Left renal cortex interstitium (tissue), 4 donors: ENCODE data around the gene MAN2A1. TPM values are rescaled to one million over a fixed set of nuclear protein-coding genes. Genes with fewer than 3 reads are reported as not detected.

Experiments
- DNase-seq, 4 donors: peaks; one replicate each; pipeline ENCODE4 v3.0.0-alpha.2; 2013; ENCODE audit warnings: low read depth in 4 of 4, low spot score in 2 of 4, missing footprints in 1 of 4
- polyA plus RNA-seq, 4 donors: library from polyadenylated mRNA; unstranded; fragments of 120-200 nt; gene quantifications; one replicate each; pipeline ENCODE4 v1.2.1, GENCODE V29; 2013; ENCODE audit not compliant: insufficient read length in 4 of 4

MAN2A1 gene
- polyA plus RNA-seq, 4 donors: 61.1 to 78.3 (median 69.0) TPM

DNA sequence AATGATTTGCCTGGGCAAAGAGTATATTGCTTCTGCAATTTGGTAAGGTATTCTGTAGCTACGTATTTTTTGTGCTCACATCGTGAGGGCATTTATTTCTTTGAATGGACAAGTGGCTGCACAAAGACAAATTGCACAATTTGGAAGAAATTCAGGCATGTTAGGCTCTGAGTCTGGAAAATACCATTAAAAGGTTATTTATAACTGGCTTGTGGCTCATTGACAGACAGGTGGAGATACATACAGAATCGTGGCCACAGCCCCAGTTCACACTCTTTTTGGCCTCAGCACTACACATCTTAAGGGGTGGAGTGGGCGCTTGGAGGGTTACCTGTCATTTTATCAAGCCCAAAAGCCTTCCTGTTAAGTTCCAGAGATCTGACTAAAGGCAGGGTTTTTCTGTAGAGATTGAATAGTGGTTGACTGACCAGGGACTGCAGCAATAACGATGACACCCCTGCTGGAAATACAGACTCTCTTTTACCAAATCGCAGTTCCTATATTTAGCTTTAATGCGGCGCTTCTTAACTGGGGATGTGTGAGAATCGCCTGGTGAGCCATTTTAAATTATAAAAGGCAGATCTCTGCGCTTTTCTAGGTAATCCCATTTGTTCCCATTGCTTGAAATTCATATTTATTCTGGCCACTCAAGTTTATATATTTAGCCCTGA lies 14.7 kb downstream of the MAN2A1 start:
- DNase-seq: no peak

DNA sequence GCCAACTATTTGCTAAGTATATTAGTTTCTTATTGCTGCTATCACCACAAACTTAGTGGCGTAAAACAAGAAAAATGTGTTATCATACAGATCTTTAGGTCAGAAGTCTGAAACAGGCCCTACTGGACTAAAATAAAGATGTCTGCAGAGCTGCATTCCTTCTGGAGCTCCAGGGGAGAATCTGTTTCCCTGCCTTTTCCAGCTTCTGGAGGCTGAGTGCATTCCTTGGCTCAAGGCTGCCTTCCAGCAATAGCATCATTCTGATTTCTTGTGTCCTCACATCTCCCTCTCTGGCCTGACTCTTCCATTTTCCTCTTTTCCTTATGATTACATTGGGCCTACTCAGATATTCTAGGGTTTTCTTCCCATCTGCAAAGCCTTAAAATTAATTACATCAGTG lies 15.9 kb downstream of the MAN2A1 start:
- no peak for DNase-seq

DNA sequence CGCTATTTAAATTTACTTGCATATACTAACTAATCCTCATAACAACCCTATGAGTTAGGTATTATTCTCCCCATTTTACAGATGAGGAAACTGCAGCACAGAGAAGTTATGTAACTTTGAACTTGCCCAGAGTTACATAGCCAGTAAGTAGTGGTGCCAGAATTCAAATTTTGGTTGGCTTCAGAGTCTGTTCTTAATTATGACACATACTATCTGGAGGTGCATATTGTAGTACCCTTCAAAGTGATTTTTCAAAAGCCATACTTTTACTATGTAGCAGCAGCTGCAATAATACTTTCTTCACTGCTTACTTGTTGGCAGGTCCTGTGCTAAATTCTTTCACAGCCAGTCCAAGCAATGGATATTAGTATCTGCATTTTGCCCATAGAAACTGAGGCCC lies 16.4 kb downstream of the MAN2A1 start:
- DNase-seq: no peak

DNA sequence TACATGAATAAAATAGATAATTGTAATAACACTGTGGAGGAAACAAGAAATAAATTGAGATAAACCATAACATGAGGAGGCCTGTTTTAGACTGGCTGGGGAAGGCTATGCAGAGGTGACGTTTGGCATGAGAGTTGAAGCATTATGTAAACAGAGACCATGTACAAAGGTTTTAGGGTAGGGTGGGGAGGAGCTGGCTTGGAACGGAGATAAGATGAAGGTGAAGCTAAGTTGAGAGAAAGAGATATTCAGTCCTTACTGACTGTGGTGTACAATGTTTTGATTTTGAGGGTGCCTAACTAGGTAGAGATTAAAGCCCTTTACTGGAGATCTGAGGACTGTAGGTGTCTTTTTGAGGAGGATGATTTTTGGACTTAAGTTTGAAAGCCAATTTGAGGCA lies 17.8 kb downstream of the MAN2A1 start:
- DNase-seq: no peak

DNA sequence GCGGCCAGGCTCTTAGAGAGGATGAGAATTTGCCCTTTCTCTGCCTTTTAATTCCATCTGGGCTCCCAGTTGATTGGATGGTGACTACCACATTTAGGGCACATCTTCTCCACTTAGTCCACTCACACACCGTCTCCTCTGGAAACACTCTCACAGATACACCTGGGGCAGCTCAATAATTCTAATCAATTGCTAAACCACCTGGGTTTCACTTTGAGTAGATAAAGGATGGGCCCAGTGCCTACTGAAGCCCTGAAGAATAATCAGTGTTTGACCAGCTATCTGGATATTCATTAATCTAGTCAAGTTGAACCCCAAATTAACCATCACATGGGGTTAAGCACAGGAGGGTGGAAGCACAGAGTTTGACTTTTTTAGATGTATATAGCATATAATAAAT lies 19.1 kb downstream of the MAN2A1 start:
- DNase-seq: no peak

DNA sequence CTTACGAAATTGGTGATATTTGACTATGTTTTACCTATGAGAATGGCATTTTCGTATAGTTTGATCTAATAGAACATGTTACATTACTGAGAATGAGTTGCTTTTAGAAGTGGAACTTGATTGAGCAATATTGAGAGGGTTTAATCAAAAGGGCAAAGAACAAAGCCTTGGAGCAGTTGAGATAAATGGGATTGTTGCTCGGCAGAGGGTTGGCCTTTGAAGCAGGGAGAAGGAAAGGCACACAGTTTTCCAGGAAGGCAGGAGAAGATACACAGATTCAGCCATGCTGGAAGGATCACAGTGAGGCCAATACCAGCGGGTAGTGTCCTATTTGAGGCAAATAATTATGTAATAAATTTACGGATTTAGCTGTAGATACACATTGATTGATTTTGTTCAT lies 19.5 kb downstream of the MAN2A1 start:
- no peak for DNase-seq

DNA sequence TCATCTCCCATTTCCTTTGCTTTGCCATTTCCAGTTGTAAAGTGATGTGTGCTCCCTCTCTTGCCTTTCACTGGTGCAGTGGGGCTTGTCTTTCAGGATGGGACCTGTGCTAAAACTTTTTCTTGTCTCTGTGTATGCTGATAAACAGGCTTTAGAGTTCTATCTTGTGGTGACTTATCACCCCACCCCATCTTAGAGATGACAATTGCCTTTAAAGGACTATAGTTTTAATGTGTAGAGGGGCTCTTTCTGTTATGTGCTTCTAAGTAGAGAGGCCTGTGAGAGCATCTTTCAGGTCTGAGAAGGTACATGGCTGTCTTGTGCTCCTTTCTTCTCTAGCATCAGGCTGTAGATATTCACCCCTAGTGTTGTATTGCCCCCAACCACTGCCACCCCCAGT lies 21.9 kb downstream of the MAN2A1 start:
- no peak for DNase-seq

DNA sequence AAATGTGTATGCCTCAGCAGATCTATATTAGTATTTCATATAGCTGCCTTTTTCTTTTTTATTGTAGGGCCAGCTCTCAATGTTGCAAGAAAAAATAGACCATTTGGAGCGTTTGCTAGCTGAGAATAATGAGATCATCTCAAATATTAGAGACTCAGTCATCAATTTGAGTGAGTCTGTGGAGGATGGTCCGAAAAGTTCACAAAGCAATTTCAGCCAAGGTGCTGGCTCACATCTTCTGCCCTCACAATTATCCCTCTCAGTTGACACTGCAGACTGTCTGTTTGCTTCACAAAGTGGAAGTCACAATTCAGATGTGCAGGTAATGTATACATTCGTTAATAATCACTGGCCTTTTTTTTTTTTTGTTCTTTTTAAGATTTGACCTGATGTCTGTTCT lies 23.7 kb downstream of the MAN2A1 start:
- DNase-seq: no peak

DNA sequence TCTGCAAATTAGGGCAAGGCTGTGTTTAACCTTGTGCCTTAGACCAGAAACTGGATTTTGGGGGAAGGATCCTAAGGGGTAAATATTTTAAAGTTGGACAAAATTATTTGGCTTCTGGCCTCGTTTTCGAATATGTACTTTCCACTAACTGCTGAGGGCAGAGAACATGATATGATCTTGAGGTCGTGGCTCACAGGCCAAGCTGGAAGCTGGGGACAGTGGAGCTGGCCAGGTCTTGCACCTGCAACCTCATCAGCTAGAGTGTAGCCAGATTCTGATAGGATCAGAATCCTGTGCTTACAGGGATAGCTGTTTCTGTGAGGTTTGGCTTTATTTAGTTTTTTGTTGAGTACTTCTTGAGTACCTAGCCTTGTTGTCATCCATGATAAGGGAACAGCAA lies 24.9 kb downstream of the MAN2A1 start:
- DNase-seq: no peak

DNA sequence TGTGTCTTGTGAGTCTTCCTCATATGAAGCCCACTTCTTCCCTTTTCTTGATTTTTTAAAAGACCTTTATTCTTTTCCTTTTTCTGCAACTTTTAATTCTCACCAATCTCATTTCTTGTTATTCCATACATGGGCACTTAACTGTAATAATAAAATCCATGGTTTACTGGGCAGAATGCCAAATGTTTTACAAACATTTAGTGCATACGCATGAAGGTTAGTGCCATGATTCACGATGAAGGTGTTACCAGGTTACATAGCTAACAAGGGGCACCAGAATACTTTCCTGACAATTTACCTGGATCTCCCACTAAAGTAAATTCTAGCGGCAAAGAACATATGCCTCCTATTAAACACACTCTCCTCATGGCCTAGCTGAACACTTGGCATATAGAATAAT lies 28.5 kb downstream of the MAN2A1 start:
- no peak for DNase-seq

DNA sequence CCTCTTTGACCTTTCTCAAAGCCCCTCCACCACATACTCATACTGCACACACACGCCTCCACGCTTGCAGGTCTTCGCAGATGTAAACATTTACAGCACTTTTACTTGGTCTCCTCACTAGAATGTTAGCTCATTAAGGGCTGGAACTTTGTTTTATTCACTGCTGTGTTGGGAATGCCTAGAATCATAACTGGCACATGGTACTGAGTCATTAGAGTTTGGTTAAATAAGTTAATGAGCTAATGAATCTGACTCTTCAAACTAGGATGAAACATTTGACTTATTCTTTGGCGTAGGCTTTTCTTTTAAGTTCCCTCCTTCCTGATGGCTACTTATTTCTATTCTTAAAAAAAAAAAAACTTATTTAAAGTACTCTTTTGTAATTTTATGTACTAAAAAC lies 28.9 kb downstream of the MAN2A1 start:
- DNase-seq: no peak

DNA sequence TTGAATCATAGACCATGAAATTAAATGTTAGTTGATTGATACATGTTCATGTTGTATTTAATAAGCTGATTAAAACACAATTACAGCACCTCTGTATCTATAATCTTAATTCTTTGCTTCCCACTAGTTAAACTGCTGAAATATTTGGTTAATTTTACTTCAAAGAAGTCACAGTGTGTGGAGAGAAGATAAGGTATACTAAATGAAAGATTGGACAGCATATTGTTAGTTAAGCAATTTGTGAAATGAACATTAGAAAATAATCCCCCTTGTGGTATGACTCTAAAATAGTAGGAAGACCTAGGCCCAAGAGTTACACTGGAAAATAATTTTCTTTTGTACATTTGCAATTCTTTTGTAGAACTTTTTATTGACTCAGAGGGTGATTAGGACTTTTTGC lies 30.3 kb downstream of the MAN2A1 start:
- DNase-seq: no peak

DNA sequence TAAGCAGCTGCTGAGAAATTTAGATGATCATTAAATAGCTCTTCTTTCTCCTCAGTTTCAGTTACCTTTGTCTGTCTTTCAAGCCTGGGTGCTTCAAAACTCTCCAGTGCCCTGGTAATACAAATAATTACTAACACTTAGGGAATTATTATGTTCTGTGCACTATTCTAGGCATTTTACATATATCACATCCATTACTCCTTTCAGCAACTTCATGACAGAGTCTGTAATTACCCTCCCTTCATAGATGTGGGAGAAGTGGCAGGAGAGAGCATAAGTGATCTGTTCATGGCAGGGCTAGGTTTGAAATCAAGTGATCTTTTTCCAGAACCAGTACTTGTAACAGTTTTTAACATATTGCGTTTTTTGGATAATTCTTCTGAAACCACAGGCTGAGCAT lies 32.0 kb downstream of the MAN2A1 start:
- DNase-seq: no peak

DNA sequence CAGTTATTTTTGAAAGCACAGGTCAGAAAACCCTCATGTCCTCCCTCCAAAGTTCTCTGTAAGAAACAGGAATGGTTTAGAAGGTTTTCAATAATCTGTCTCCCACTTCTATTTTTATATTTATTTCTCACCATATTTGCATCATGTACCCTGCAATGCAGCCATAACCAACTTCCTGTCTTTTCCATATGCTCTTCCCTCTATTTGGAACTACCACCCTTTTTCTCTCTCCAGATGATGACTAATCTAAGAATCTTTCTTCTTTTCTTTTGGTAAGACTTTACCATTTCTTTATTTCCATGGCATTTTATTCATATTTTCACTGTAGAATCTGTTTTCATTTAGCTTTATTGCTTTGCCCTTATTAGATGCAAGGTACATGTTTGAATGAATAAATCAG lies 33.9 kb downstream of the MAN2A1 start:
- DNase-seq: no peak

DNA sequence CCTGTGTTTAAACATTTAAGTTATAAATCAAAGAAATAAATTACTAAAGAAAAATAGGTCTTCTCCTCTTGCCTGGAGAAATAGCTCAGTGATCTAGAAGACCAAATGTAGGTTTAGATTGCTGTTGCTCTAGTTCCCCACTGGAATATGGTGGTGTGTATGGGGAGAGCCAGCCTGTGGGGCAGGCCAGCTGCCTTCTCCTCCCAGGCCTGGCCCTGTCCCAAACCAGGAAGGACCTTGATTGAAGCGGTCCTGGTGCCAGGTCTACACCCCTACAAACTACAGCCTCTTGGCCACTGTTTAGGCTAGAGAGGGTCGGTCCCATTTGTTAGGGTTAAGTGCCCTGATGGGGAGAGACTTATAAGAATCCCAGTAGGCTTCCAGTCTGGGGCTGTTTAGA lies 35.4 kb downstream of the MAN2A1 start:
- DNase-seq: no peak

DNA sequence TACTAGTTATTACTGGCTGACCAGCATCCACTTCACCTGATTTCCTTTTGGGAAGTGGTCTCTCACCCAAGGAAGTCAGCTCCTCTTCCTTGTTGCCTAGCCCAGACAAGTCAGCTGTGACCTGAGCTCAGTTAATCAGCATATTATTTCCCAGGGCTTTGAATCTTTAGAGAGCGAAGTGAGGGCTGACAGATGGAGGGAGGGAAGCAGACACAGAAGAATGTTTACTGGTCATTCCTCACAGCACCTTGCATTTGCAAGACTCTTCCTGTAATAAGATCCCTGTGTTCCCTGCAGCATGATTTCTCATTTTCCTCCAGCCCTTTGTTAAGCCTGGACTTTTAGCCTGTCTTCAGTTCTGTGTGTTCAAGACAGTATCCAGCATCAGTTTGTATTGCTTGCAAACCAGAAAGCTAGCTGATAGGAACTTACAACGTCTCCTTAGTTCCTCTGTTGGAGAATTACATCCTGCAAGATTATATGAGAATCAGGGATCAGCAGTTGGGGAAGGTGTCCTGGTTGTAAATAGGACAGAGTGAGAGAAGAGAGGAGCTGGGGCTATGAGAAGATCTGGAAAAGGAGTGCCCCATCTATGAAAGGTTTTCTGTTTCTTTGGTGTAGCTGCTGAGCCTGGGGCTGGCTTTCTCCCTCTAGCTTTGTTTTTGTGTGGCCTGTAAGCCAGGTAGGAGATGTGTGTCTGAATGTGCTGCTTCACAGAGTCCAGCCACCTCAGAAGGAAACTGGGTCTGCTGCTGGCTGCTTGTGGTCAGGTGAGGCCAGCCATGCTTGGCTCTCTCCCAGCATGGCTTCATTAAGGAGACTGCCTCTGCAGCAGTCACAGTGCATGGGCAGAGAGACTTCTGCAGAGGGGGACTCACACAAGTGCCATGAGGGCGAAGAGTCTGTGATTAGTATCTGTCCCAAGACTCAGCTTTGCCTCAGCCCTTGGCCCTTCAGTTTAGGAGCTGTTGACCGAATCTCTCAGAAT lies 50.3 kb downstream of the MAN2A1 start:
- DNase-seq: peak in 3 of 4 donors; percentile 21 to 39 (median 26)

DNA sequence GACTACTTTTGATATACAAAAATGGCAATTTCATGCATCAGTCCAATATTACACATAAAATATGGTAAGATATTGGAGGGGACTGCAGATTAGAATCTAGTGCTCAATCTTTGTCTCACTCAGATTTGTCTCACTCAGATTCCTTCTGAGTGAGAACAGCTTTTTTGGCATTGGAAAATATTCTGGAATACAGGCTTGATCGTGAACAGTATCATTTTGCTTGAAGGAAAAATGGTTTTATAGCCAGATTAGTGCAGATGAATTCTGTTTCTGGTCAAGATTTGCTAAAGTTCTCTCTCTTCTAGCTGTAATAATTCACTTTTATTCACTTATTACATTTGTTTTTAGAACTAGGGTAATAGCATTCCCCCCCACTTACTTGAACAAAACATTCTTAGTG lies 51.2 kb downstream of the MAN2A1 start:
- no peak for DNase-seq

DNA sequence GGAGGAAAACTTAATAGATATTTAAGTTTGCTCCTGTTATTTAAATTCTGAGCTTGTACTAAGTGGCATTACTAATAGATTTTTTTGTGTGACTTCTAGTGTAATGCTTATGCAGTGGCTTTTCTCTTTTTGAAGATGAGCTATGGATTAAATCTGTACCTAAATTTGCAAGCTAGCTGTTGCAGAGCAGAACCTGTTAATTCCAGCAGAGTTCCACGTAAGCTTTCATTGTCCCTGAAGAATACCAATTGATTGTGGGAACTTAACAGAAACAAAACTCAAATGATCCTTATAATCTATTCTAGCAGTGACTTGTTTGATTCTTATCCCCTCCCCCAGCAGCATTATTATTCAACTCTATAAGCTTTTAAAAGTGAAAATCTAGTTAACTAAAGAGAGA lies 51.7 kb downstream of the MAN2A1 start:
- DNase-seq: no peak

DNA sequence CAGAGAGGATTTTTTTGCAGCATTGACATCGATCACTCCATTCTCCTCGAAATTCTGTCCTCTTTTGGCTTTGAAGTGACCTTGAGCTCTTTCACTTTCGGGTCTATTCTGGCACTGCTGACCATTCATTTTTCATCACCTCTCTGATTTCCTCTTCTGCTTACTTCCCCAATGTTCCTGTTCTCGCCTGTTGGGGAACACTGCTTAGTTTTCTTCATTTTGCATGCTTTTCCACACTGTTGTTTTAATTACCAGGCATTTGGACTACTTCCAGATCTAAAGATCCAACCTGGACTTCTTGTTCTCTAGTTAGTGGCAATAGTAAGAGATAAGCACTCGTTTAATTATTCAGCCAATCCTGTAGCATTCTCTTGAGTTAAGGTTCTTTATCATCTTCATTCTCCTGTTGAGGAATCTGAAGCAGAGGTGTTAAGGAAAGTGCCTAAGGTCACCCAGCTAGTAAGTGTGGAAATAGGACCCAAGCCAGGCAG lies 53.4 kb downstream of the MAN2A1 start:
- no peak for DNase-seq

DNA sequence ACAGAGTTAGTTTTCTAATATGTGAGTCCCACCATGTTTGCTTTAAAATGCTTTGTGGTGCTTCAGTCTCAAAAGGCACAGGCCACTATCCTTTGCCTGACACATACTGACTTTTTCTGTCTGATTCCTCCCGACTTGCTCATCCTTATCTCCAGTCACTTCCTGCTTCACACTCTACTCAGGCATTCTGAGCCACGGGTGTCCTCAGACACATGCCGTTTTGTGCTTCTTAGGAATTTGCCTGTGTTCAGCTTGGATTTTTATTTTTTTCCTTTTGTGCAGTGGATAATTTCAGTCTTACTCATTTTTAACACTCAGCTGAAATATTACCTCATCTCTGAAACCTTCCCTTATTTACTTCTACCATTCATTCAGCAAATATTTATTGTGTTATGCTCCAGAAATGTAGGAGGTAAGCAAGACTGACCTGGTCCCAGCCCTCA lies 54.1 kb downstream of the MAN2A1 start:
- DNase-seq: no peak

DNA sequence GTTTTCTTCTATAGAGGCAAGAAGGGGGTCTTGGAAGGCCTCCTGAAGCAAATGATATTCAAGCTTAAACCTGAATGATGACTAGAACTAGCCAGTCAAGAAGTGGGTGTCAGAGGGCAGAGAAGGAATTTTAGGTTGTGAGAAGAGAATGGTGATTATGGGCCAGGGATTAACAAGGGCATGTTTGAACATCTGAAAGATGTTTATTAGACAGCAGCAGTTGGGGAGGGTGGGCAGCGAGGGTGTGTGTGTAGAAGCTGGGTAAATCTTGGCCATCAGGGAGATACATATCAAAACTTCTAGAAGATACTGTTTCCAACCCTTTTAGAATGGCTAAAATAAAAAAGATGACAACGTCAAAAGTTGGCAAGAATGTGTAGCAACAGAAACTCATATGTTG lies 54.5 kb downstream of the MAN2A1 start:
- DNase-seq: no peak

DNA sequence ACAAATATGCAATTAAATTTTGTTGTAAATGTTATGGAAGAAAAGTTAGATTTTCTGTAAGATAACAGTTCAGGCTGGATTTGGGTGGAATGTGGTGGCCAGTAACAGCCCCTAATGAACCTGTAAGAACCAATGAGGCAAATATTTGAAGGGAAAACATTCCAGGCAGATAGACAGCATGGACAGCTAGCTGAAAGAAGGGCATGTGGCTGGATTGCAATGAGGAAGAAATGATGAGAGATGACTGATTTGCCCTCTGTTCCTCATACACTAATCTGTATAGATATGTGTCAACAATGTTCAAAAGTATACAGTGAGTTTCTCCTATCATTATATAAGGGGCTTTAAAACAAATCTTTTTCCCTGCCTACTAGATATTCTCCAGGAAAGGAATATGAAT lies 58.8 kb downstream of the MAN2A1 start:
- no peak for DNase-seq
